Occipital lobe (tissue), 2 donors: Measurements from ENCODE around the gene HNRNPM. TPM values are rescaled to one million over a fixed set of nuclear protein-coding genes. Genes with fewer than 3 reads are reported as not detected.
"Not testable (repeated sequence)": the region's sequence is repeated elsewhere in the genome, so short reads cannot be mapped to it uniquely, and the experiment has no call there.

Experiments
- DNase-seq: peaks from one replicate; lab custom pipeline; 2025; lab: John Stamatoyannopoulos, UW
- total RNA-seq: library from RNA; depleted of rRNA; stranded (reverse); fragments of >200 nt; gene quantifications from one replicate; pipeline ENCODE4 v1.2.3, GENCODE V29; 2014

HNRNPM gene
- total RNA-seq, 1 donor from 2014 or later: 49.9 TPM

DNA sequence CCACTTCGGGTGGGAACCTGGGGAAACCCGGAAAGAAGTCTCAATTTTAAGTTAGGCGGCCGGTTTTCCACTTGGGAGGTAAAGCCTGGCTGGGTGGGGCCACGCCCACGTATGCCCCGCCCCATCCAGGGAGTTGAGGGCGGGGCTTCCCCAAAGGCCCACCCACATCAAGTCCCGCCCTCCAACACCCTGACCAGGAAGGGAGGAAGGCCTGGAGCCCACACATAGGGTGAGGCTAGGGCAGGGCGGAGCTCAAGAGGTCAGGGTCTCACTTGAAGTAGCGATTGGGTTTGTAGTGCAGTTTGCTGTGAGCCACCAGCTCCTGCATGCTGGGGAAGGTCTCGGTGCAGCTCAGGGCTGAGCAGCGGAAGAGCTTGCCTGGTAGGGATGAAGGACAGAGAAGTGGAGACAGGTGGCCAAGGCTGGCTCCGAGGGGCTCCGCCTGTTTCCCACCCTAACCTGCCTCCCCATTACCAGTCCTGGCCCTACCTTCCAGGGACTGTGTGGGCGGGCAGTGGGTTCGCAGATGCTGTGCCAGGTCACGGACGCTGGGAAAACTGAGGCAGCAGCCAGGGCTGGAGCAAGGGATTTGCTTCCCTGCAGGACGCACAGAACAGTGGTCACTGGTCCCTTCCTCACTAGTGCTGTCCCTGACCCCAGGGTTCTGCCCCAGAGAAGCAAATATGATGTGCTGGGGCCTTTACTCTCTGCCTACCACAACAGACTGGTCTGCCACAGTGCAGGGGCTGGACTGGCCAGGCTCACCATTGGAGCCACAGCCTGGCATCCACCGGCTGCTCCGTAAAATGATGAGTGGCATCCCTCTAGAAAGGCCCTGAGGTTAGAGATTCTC is 67.6 kb downstream of the HNRNPM start:
- no peak for DNase-seq

DNA sequence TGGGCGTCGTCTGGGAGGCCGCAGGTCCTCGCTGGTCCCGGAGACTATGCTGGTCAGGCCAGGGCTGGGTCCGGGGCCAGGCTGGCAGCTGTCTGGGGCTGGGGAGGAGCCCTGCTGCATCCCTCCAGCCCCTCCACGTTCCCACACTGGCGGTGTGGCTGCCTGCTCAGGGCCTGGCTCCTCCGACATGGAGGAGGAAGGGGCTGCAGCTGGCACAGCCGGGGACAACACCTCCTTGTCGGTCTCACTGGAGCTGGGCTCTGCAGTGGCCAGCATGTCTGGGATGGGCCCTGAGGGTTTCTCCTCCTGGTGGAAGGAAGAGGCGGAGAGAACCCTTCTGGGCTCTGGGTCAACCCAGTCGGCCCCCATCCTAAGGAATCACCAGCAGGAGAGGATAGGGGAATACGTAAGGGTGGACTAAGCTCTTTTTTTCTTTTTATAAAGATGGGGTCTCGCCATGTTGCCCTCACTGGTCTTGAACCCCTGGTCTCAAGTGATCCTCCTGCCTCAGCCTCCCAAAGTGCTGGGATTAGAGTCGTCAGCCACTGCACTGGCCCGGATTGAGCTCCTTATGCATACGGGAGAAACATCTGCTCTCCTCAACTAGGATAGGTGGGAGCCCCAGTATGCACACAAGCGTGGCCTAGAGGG is 68.4 kb downstream of the HNRNPM start:
- no peak for DNase-seq

DNA sequence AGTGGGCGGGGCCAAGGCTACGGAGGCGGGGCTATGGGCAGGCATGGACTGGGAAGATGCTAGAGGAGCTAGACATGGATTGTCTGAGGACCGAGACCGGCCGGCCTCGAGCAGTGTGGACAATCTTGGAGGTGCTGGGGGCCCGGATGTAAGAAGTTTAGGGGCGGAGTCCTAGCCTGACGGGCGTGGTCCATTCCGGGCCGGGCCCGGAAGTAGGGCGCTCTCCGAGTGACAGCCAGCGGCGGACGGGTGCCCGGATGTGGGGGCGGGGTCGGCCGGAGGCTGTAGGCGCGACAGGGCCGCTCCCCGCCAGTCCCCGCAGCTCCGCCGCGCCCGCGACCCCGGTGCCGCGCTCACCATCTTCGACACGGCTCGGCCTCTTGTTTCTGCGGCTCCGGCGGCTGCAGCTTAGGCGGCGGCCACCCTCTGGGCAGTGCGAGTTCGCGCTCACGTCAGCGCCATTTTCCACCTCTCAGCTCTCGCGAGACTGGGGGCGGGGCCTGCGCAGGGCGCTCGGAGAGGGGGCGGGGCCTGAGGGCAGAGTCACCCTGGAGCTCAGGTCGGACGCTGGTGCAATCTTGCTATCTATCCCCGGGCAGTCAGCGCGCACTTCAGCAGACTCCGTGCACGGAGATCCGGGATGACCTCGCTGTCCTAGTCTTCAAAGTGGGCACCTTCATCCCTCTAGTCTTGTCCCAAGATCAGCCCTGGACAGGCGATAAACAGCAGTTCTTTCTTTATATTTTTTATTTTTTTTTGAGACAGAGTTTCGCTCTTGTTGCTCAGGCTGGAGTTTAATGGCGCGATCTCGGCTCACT is 69.1 kb downstream of the HNRNPM start, which contains the start of gene ZNF414:
Gene ZNF414, minus strand, starts transcription at position 481 of the 818 bp plus-strand sequence. Its CDS starts 121 bp downstream, at position 360.
- DNase-seq: peak; percentile 94

DNA sequence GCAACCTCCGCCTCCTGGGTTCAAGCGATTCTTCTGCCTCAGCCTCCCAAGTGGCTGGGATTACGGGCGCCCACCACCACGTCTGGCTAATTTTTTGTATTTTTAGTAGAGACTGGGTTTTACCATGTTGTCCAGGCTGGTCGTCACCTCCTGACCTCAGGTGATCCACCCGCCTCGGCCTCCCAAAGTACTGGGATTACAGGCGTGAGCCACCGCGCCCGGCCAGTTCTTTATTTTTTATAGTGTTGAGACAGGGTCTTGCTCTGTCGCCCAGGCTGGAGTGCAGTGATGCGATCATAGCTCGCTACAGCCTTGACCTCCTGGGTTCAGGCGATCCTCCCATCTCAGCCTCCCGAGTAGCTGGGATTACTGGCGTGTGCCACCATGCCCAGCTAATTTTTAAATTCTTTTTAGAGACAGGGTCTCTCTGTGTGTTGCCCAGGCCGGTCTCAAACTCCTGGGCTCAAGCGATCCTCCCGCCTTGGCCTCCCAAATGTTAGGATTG is 69.8 kb downstream of the HNRNPM start:
- not testable (repeated sequence) for DNase-seq

DNA sequence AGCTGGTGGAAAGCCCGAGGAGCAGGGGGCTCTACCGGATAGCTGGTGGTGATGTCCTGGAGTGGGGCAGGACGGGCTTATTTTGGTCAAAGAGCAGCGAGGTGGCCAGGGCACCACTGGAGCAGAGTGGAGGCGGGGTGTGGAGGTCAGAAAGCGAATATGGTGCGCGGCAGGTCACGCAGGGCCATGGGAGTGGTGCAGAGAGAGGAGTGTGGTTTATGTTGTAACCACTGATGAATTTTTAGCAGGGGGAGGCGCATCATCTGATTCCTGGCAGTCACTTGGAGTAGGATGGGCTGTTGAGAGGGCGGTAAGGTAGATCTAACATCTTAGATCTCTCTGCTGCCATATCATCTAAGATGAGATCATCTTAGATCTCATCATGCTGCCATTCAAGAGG is 70.5 kb downstream of the HNRNPM start:
- DNase-seq: no peak

DNA sequence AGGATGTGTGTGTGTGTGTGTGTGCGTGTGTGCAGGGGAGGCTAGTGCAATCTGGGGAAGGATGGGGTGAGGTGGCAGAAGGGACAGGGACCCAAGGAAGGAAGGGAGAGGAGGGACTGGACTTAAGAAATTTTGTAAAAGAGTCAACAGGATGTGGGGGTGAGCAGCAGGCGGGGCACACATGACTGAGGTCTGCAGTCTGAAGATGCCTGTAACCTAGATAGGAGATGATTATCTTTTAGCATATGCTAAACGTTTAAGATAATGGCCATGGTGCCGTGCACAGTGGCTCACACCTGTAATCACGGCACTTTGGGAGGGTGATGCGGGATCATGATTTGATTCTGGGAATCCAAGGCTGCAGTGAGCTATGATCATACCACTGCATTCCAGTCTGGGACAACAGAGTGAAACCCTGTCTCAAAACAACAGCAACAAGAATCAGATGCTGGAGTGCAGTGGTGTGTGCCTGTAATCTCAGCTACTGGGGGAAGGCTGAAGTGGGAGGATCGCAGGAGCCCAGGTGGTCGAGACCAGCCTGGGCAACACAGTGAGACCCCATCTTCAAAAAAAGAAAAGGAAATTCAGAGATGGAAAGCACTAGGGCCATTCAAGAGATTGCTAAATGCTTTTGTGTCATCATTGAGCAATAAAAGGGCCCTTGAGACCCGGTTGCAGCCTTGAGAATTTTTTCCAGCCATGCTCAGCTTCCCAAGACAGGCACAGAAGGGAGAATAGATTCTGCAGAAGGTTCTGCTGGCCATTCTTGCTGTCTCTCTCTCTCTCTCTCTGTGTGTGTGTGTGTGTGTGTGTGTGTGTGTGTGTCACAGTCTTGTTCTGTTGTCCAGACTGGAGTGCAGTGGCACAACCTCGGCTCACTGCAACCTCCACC is 73.0 kb downstream of the HNRNPM start:
- no peak for DNase-seq

DNA sequence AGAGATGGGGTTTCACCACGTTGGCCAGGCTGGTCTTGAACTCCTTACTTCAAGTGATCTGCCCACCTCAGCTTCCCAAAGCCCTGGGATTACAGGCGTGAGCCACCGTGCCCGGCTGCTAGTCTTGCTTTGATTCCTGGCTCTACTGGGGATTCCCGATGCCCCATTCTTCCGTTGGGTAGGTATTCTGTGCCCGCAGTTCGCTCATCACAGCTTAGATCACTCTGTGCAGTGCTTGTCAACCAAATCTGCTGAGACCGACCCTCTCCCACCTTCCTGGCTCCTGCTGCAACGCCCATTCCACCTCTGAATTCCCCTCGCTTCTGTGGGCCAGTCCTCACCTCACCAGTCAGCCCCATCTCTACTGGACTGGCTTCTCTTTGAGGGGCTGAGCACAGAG is 73.8 kb downstream of the HNRNPM start:
- no peak for DNase-seq

DNA sequence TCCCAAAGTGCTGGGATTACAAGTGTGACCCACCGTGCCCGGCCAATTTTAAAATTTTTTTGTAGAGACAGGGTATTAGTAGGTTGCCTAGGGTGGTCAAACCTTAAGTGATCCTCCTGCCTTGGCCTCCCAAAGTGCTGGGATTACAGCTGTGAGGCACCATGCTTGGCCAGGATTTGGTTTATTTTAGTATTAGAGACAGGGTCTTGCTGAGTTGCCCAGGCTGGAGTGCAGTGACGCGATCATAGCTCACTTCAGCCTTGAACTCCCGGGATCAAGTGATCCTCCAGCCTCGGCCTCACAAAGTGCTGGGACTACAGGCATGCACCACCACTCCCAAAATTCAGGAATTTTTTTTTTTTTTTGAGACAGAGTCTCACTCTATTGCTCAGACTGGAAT is 74.6 kb downstream of the HNRNPM start:
- DNase-seq: no peak

DNA sequence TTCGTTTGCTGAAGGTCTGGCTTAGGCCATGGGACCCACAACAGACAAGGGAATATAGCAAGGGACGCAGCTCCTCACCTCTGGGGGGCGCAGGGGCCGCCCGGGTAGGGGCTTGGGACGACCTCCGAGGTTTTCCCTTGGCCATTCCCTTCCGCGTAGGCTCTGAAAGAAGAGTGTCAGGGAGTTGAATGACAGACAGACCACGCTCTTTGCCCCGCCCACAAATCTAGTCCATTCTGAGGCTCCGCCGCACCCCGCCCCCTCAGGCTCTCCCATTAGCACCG is 80.6 kb downstream of the HNRNPM start:
- no peak for DNase-seq

DNA sequence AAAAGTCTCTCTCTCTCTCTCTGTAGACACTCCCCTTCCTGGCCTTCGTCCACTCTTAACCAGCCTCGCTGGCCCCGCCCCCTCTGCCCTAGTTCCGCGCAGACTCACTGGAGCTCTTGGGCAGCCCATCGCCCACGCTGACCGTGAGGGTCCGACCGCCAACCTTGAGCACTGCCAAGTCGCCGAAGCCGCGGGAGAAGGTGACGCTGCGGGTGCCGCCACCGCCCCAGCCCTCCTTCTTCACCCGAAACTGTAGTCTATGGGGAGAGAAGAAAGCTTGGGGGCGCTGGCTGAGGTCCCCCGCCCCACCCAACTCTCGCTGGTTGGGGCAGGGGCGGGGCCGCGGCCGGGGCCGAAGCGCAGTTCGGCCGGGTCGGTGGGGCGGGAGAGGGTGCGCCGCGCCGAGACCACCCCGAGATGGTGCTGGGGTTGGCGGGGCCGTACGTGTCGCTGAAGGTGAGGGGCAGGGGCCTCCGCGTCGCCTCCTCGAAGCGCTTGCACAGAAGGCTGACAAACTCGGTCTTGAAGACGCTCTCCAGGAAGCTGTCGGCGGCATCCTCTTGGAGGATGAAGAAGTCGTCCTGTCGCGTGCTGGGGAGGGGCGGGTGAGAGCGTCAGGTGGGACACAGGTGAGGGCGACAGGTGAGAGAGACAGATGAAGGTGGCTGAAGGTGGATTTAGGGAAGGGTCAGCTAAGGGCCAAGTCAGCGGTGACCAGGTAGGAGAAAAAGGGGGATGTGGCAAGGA is 81.7 kb downstream of the HNRNPM start:
- peak; percentile 68 for DNase-seq

DNA sequence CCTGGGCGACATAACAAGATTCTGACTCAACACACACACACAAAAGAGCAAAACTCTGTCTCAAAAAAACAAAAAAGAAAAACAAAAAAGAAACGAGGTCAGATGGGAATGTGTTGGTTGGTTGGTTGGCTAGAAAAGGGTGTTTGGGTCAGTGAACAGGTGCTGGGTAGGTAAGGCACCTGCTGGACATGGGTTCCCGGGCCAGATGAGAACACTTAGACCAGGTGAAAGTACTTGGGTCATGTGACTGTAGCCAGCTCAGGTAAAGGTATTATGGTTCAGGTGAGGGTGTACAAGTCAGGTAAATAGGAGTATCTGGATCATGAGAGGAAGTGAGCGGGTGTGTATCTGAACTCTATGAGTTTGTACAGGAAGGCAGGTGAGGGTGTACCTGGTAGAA is 83.7 kb downstream of the HNRNPM start:
- DNase-seq: no peak

DNA sequence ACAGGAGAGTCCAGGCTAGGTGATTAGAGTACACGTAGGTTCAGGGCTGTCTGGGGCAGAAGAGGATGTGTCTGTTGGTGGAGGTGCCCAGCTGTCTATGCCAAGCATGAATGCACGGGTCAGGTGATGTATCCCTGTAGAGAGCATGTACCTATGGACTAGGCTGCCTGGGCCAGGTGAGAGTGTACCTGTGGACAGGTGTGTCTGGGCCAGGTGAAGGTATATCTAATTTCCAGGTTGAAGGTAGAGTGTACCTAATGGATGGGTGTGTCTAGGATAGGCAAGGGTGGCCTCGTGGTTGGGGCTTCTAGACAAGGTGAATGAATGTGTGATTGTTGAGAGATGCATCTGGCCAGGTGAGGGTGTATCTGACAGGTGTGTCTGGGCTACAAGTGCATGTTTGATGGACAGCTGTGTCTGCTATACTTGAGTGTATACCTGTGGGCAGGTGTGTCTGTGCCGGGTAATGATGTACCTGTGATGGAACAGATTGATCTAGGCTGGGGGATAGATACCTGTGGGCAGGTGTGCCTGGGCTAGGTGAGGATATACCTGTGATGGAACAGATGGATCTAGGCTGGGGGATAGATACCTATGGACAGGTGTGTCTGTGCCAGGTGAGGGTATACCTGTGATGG is 84.7 kb downstream of the HNRNPM start:
- no peak for DNase-seq

DNA sequence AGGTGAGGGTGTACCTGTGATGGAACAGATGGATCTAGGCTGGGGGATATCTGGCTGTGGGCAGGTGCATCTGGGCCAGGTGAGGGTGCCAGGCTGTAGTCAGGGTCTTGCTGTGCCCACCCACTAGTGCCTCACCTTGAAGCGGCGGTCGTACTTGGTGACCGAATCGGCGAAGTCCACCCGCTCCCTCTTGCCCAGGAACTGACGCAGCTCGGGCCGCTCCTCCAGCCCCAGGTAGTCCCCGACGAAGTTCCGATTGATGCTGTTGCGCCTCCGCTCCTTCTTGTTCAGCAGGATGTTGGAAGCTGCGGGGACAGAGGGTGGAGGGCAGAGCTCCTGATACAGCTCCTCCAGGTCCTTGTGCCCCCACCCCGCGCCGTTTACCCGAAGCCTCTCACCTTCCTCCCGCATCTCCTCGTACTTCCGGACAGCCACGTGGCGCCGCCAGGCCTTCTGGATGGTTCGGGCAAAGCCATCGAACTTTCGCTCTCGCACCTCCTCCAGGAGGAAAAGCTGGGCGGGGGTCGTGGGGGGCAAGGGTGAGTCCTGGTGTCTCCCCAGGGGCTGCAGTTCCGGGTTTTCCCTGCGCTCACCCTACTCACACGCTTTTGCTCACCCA is 85.4 kb downstream of the HNRNPM start:
- no peak for DNase-seq

DNA sequence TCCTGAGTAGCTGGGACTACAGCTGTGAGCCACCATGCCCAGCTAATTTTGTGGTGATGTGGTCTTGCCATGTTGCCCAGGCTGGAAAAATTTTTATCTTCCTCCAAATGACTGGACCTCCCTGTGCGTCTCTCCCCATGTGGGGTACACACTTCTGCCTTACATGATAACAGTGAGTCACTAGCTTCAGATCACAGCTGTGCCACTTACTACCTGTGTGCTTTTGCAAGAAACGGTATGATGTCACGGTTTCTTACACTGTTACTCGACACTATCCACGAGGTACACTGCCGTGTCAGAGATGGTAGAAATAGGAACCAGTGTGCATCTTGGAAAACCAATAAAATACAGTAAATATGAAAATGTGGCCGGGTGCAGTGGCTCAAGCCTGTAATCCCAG is 86.7 kb downstream of the HNRNPM start:
- DNase-seq: no peak

DNA sequence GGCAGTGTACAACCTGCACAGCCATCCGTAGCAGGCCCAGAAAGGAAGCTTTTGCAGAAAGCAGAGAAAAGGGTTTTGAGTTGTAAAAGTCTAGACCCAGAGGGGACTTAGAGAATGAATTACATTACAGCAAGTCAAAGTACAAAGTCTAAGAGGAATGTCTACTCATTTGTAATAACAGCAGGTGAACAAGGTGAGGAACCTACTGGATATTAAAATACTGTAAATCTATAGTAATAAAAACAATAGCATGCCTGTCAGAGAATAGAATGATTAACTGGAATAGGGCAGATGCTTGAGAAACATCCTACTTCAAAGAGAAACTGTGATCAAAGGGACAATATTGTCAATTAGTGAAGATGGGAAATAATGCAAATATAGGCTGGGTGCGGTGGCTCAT is 87.5 kb downstream of the HNRNPM start:
- no peak for DNase-seq

DNA sequence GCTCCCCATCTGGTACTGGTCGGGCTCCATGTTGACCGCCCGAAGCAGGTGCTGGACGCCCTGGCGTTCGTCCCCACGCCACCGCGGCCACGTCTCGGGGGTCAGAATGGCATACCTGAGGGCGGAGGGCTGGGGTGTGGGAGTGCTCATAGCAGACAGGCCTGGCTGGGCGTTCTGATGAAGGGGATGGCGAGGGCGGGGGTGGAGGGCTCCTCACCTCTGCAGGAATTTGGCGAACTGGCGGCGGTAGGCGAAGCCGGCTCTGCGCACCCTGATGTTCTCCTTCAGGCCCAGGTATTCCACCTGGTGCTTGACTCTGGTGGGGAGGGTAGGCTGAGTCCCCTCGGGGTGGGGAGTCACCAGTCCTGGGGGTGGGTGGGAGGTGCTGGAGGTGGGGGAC is 91.5 kb downstream of the HNRNPM start:
- no peak for DNase-seq

DNA sequence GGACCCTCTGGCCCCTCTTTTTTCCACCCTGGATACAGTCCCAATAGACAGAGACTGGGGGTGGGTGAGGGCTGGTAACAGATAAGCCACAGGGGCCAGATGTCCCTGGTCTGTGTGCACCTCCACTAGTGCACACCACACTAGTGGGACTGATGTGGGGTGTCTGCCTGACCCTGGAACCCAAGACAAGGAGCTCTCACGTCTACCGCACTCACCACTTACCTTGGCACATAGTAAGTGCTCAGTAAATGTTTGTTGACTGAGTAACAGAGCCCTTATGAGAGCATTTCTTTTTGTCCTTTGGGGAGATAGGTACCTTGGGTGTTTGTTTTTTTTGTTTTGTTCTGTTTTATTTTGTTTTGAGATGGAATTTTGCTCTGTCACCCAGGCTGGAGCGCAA is 92.3 kb downstream of the HNRNPM start:
- DNase-seq: no peak
